Upper lobe of left lung (tissue), 4 donors: ENCODE data around the gene ZNF697.

ENCODE experiments used
- EP300 ChIP-seq, 4 donors: sonication (generic); formaldehyde crosslinking; IDR thresholded peaks; one replicate each; pipeline ENCODE4 v1.5.1; 2017; ENCODE audit warnings: antibody characterized with exemption in 4 of 4, control low read depth in 2 of 4
- POLR2AphosphoS5 ChIP-seq, 2 donors: sonication (generic); formaldehyde crosslinking; IDR thresholded peaks; one replicate each; pipeline ENCODE4 v1.5.1; 2017; ENCODE audit warnings: antibody characterized with exemption in 2 of 2
- TF ChIP-seq, protein P1 (sequence below), 6 experiments: fragments of 450-650 bp in 4 of 6; fragments of 200-600 bp in 2 of 6; sonication (generic) in 2 of 6; IDR thresholded peaks; one replicate each; pipeline ENCODE4 v1.5.1; 2016 to 2019; ENCODE audit warnings: antibody characterized with exemption in 6 of 6

DNA sequence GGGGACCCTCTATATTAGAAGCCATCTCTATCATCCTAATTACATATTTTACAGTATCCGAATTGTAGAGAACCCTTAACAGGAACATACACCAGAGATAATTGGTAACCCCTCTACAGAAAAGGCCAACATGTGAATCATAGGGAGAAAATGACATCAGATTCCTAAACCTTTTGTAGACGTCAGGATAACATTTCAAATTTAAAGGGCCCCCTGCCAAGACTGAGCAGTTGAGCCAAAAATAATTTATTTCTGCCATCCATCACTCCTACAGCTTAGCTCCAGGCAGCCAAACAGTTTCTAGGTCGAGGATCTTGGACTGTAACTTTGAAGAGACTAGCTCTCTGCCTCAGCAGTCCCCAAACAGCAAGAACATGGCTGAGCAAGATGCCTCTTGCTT, 21.2 kb downstream of the ZNF697 start:
- TF ChIP-seq, protein P1, sequence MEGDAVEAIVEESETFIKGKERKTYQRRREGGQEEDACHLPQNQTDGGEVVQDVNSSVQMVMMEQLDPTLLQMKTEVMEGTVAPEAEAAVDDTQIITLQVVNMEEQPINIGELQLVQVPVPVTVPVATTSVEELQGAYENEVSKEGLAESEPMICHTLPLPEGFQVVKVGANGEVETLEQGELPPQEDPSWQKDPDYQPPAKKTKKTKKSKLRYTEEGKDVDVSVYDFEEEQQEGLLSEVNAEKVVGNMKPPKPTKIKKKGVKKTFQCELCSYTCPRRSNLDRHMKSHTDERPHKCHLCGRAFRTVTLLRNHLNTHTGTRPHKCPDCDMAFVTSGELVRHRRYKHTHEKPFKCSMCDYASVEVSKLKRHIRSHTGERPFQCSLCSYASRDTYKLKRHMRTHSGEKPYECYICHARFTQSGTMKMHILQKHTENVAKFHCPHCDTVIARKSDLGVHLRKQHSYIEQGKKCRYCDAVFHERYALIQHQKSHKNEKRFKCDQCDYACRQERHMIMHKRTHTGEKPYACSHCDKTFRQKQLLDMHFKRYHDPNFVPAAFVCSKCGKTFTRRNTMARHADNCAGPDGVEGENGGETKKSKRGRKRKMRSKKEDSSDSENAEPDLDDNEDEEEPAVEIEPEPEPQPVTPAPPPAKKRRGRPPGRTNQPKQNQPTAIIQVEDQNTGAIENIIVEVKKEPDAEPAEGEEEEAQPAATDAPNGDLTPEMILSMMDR (IDR thresholded peaks at IDR 0.05), result no peak
- TF ChIP-seq POLR2AphosphoS5 (IDR thresholded peaks at IDR 0.05) (no peak), EP300 (IDR thresholded peaks at IDR 0.05) (no peak)
